ENCODE measurements around the gene NAT9.

Gene NAT9

DNA sequence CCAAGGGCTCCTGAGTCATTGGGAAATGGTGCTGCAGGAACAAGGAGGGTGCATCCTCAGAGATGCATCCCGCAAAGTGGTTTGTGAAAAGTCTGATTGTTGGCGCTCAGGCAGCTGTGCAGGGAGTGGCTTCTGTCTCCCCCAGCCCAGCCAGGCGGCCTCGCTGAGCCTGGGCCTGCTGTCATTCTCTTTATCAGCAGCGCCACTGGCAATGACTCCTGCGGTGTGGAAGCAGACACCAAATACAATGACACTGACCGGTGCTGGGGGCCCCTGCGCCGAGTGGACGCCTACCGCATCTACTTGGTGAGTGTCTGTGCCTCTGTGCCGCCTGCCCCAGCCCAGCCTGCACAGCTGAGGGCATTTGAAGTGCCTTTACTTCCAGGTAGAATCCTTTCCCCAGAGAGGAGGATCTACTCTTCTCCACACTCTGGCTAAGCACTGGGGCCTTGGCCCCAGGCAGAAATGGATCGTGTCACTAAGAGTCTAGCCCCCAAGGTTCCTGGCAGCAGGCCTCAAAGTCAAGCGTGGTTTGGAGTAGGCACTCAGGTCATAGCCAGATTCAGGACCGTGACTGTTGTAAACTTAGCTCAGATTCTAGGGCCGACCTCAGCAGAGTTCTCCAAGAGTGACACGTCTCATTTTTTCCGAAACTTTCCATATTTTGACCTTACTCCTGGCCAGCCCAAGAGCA is 19.3 kb upstream of the NAT9 start:
- TF ChIP-seq FOXM1 (IDR thresholded peaks at IDR 0.05; ENCODE audit: borderline replicate concordance, low read depth) (no peak), TEAD4 (IDR thresholded peaks at IDR 0.05) (no peak), TCF12 (IDR thresholded peaks at IDR 0.05; ENCODE audit: low read depth) (no peak), NFIC (IDR thresholded peaks at IDR 0.05) (no peak), YY1 (IDR thresholded peaks at IDR 0.05; ENCODE audit: low read depth) (no peak), EGR1 (IDR thresholded peaks at IDR 0.05) (no peak), RAD21 (IDR thresholded peaks at IDR 0.05; ENCODE audit: low read depth) (no peak), TAF1 (IDR thresholded peaks at IDR 0.05; ENCODE audit: low read depth) (no peak), EP300 (IDR thresholded peaks at IDR 0.05; ENCODE audit: borderline replicate concordance) (no peak), CEBPB (IDR thresholded peaks at IDR 0.05) (no peak), ZBTB7A (IDR thresholded peaks at IDR 0.05; ENCODE audit: low read depth) (no peak), CREB1 (IDR thresholded peaks at IDR 0.05; ENCODE audit: low read depth) (no peak)
- TF ChIP-seq, protein P1, sequence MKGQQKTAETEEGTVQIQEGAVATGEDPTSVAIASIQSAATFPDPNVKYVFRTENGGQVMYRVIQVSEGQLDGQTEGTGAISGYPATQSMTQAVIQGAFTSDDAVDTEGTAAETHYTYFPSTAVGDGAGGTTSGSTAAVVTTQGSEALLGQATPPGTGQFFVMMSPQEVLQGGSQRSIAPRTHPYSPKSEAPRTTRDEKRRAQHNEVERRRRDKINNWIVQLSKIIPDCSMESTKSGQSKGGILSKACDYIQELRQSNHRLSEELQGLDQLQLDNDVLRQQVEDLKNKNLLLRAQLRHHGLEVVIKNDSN (IDR thresholded peaks at IDR 0.05), result no peak
- TF ChIP-seq, protein P2, sequence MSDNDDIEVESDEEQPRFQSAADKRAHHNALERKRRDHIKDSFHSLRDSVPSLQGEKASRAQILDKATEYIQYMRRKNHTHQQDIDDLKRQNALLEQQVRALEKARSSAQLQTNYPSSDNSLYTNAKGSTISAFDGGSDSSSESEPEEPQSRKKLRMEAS (IDR thresholded peaks at IDR 0.05), result no peak
- TF ChIP-seq, protein P3, sequence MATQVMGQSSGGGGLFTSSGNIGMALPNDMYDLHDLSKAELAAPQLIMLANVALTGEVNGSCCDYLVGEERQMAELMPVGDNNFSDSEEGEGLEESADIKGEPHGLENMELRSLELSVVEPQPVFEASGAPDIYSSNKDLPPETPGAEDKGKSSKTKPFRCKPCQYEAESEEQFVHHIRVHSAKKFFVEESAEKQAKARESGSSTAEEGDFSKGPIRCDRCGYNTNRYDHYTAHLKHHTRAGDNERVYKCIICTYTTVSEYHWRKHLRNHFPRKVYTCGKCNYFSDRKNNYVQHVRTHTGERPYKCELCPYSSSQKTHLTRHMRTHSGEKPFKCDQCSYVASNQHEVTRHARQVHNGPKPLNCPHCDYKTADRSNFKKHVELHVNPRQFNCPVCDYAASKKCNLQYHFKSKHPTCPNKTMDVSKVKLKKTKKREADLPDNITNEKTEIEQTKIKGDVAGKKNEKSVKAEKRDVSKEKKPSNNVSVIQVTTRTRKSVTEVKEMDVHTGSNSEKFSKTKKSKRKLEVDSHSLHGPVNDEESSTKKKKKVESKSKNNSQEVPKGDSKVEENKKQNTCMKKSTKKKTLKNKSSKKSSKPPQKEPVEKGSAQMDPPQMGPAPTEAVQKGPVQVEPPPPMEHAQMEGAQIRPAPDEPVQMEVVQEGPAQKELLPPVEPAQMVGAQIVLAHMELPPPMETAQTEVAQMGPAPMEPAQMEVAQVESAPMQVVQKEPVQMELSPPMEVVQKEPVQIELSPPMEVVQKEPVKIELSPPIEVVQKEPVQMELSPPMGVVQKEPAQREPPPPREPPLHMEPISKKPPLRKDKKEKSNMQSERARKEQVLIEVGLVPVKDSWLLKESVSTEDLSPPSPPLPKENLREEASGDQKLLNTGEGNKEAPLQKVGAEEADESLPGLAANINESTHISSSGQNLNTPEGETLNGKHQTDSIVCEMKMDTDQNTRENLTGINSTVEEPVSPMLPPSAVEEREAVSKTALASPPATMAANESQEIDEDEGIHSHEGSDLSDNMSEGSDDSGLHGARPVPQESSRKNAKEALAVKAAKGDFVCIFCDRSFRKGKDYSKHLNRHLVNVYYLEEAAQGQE (IDR thresholded peaks at IDR 0.05; ENCODE audit: low read depth), result no peak

DNA sequence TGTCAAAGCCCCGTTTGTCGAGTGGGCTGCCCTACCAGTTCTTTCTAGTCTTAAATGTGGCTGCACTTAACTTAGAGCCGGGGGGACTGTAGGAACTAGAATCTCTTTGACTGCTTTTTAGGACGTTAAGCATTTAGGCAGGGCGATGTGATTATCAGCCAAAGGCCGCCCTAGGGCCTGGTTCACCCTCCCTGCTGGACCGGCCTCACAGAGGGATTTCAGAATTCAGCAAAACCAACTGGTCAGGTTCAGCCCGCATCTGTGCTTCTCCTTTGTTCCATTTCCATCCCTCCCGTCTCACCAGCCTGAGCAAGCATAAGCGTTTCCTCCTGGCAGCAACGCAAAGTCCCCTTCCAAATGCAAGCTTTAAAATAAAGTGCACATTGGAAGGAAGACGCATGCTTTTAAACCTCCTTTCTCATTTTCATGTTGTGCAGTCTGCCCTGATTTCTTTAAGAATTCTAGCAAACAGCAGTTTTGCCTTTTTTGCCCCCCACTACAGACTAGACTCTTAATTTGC is 16.5 kb upstream of the NAT9 start:
- no peak for TF ChIP-seq EGR1 (IDR thresholded peaks at IDR 0.05)
- no peak for TF ChIP-seq YY1 (IDR thresholded peaks at IDR 0.05; ENCODE audit: low read depth)
- TF ChIP-seq EP300 (IDR thresholded peaks at IDR 0.05; ENCODE audit: borderline replicate concordance), result no peak
- no peak for TF ChIP-seq TEAD4 (IDR thresholded peaks at IDR 0.05)
- no peak for TF ChIP-seq TAF1 (IDR thresholded peaks at IDR 0.05; ENCODE audit: low read depth)
- no peak for TF ChIP-seq TCF12 (IDR thresholded peaks at IDR 0.05; ENCODE audit: low read depth)
- no peak for TF ChIP-seq NFIC (IDR thresholded peaks at IDR 0.05)
- TF ChIP-seq RAD21 (IDR thresholded peaks at IDR 0.05; ENCODE audit: low read depth), result no peak
- TF ChIP-seq, protein P3 (IDR thresholded peaks at IDR 0.05; ENCODE audit: low read depth), result no peak
- TF ChIP-seq ZBTB7A (IDR thresholded peaks at IDR 0.05; ENCODE audit: low read depth), result no peak
- TF ChIP-seq, protein P1 (IDR thresholded peaks at IDR 0.05), result no peak
- no peak for TF ChIP-seq CREB1 (IDR thresholded peaks at IDR 0.05; ENCODE audit: low read depth)

DNA sequence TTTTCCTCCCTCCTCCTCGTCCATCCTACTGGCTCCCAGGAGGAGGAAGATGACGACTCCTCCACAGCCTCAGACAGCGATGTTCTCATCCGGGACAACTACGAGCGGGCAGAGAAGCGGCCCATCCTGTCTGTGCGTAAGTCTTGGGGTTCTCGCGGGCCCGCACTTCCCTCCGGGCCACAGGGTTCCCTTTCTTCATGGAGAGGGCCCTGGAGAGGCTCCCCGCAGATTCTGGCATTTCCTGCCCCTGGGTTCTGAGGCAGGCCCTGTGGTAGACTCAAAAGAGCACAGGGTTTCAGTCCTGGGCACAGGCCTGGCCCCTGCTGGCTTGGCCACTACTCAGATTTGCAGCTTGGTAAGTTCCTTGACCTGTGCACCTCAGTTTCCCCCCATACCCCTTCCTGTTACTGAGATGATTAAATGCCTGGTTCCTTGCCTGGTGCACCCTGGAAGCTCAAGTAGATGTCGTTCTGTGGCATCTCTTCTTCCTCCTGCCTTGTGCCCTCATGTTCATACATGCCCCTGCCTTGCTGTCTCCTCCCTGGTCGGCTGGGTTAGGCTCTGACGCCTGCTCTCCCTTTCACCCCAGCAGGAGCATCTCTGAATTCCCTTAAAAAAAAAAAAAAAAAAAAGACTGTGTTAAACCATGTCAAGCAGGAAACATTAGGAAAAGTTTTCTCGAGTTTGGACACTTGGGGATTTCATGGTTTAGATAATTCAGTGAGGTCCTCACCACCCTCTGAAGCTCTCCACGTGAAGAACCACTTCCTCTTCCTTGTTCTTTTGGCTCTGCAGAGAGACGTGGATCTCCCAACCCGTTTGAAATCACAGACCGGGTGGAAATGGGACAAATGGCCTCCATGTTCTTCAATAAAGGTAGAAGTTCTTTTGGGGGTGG is 14.3 kb upstream of the NAT9 start:
- TF ChIP-seq TAF1 (IDR thresholded peaks at IDR 0.05; ENCODE audit: low read depth), result no peak
- no peak for TF ChIP-seq TEAD4 (IDR thresholded peaks at IDR 0.05)
- TF ChIP-seq ZBTB7A (IDR thresholded peaks at IDR 0.05; ENCODE audit: low read depth), result no peak
- no peak for TF ChIP-seq YY1 (IDR thresholded peaks at IDR 0.05; ENCODE audit: low read depth)
- TF ChIP-seq, protein P3 (IDR thresholded peaks at IDR 0.05; ENCODE audit: low read depth), result no peak
- no peak for TF ChIP-seq CEBPB (IDR thresholded peaks at IDR 0.05)
- no peak for TF ChIP-seq TCF12 (IDR thresholded peaks at IDR 0.05; ENCODE audit: low read depth)
- TF ChIP-seq, protein P2 (IDR thresholded peaks at IDR 0.05), result no peak
